Measurements from ENCODE around the gene NRP2. TPM values are rescaled to one million over a fixed set of nuclear protein-coding genes. Genes with fewer than 3 reads are reported as not detected.

NRP2 gene
- total RNA-seq, 2 experiments from 2014 or later: 0.35 to 2.6 TPM

GRCh38 chr2:205807229-205807628, 124.9 kb downstream of the NRP2 start:
- H3K79me2 ChIP-seq (ENCODE audit: insufficient read depth, low read depth, low read length): no peaks in the 10 kb centered on the region
- H3K36me3 ChIP-seq (ENCODE audit: insufficient read depth, low read length): no peaks in the 10 kb centered on the region
- no peak for DNase-seq (ENCODE audit: low spot score)
- H3K4me1 ChIP-seq (ENCODE audit: insufficient read depth, low read length, poor library complexity, severe bottlenecking): no peaks in the 10 kb centered on the region
- intact Hi-C loops (cut with micrococcal nuclease; ENCODE audit: unreplicated experiment): no loop called here
- BruUV-seq (replicated peaks): no TSS peak
- ChIA-PET CTCF (ENCODE audit: unreplicated experiment) (no interaction called here), POLR2A (no interaction called here)
- H3K9me2 ChIP-seq (ENCODE audit: insufficient read depth, low read length): no peaks in the 10 kb centered on the region
- no peak overlapping the region for H3K27ac ChIP-seq (ENCODE audit: low read depth, low read length, poor library complexity, severe bottlenecking)
- TF ChIP-seq CTCF (conservative IDR thresholded peaks at IDR 0.05; ENCODE audit: low read length): no peak
- TF ChIP-seq EZH2phosphoT487 (IDR thresholded peaks at IDR 0.05; ENCODE audit: borderline replicate concordance, low read depth, low read length): no peak
- H3K4me3 ChIP-seq (ENCODE audit: low read depth, low read length, poor library complexity, severe bottlenecking): no peak overlapping the region
- H3K9me3 ChIP-seq (ENCODE audit: low read length): no peaks in the 10 kb centered on the region
- no peak overlapping the region for H2AFZ ChIP-seq (ENCODE audit: low read length)
- no peak overlapping the region for H3K4me2 ChIP-seq (ENCODE audit: low read length)
- H4K20me1 ChIP-seq (ENCODE audit: insufficient read depth, low read length): no peaks in the 10 kb centered on the region

DNA sequence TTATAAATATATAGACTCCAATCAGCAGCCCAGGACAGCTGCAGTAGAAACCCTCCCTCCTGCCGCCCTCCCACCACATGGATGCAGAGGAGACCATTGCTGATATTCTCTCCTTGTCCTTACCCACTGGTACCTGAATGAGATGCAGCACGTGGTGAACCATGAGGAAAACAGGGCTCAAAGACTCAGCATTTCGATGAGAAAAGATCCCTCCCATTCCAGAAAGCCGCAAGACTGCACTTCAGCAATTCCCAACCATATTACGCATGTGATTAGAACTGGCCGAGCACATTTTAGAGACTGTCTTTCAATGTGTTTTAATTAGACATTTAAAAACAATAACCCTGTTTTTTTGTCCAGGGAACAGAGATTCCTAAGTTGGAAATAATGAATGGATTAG, 125.5 kb downstream of the NRP2 start:
- ChIA-PET CTCF (ENCODE audit: unreplicated experiment) (no interaction called here), POLR2A (no interaction called here)
- H2AFZ ChIP-seq (ENCODE audit: low read length): no peak overlapping the region
- no peak for DNase-seq (ENCODE audit: low spot score)
- H3K79me2 ChIP-seq (ENCODE audit: insufficient read depth, low read depth, low read length): no peaks in the 10 kb centered on the region
- H3K27ac ChIP-seq (ENCODE audit: low read depth, low read length, poor library complexity, severe bottlenecking): no peak overlapping the region
- intact Hi-C loops (cut with micrococcal nuclease; ENCODE audit: unreplicated experiment): no loop called here
- no peaks in the 10 kb centered on the region for H3K9me2 ChIP-seq (ENCODE audit: insufficient read depth, low read length)
- no peaks in the 10 kb centered on the region for H3K36me3 ChIP-seq (ENCODE audit: insufficient read depth, low read length)
- H3K4me3 ChIP-seq (ENCODE audit: low read depth, low read length, poor library complexity, severe bottlenecking): no peak overlapping the region
- H3K4me2 ChIP-seq (ENCODE audit: low read length): no peak overlapping the region
- H4K20me1 ChIP-seq (ENCODE audit: insufficient read depth, low read length): no peaks in the 10 kb centered on the region
- TF ChIP-seq EZH2phosphoT487 (IDR thresholded peaks at IDR 0.05; ENCODE audit: borderline replicate concordance, low read depth, low read length) (no peak), CTCF (conservative IDR thresholded peaks at IDR 0.05; ENCODE audit: low read length) (no peak)
- no TSS peak for BruUV-seq (replicated peaks)
- H3K4me1 ChIP-seq (ENCODE audit: insufficient read depth, low read length, poor library complexity, severe bottlenecking): no peaks in the 10 kb centered on the region
- no peaks in the 10 kb centered on the region for H3K9me3 ChIP-seq (ENCODE audit: low read length)

DNA sequence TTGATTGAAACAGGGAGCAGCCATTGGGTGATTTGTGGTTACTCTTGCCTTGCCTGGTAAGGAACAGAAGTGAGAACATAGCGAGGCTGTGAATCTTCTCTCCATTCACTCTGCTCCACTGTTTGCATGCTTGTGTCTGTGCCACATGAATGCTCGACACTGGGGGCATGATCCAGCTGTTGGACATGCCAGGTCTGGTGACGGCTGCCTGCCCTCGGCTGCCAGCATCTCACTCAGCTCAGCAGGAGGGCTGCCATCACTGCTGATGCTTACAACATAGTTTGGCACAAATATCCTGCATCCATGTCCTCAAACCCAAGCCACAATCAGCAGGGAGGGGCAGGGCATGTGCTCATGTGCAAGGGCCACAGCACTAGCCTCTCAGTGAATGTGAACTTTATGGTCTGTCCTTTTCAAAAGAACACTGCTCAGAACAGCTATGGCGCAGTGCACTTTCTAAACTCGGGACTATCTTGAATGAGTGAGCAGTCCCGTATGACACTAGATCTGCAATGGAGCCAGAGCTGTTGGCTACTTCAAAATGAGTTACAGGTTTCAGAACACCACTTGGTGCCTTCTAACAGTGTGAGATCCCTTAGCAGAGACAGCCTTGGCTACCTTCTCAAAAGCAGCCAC, 126.3 kb downstream of the NRP2 start:
- no peaks in the 10 kb centered on the region for H3K9me2 ChIP-seq (ENCODE audit: insufficient read depth, low read length)
- intact Hi-C loops (cut with micrococcal nuclease; ENCODE audit: unreplicated experiment): no loop called here
- H3K27ac ChIP-seq (ENCODE audit: low read depth, low read length, poor library complexity, severe bottlenecking): no peak overlapping the region
- no peaks in the 10 kb centered on the region for H3K4me1 ChIP-seq (ENCODE audit: insufficient read depth, low read length, poor library complexity, severe bottlenecking)
- TF ChIP-seq EZH2phosphoT487 (IDR thresholded peaks at IDR 0.05; ENCODE audit: borderline replicate concordance, low read depth, low read length) (no peak), CTCF (conservative IDR thresholded peaks at IDR 0.05; ENCODE audit: low read length) (no peak)
- H2AFZ ChIP-seq (ENCODE audit: low read length): no peak overlapping the region
- ChIA-PET POLR2A (no interaction called here), CTCF (ENCODE audit: unreplicated experiment) (no interaction called here)
- H3K36me3 ChIP-seq (ENCODE audit: insufficient read depth, low read length): no peaks in the 10 kb centered on the region
- H3K9me3 ChIP-seq (ENCODE audit: low read length): no peaks in the 10 kb centered on the region
- H3K4me3 ChIP-seq (ENCODE audit: low read depth, low read length, poor library complexity, severe bottlenecking): no peak overlapping the region
- no peaks in the 10 kb centered on the region for H3K79me2 ChIP-seq (ENCODE audit: insufficient read depth, low read depth, low read length)
- DNase-seq (ENCODE audit: low spot score): no peak
- no peak overlapping the region for H3K4me2 ChIP-seq (ENCODE audit: low read length)
- BruUV-seq (replicated peaks): no TSS peak
- no peaks in the 10 kb centered on the region for H4K20me1 ChIP-seq (ENCODE audit: insufficient read depth, low read length)
